Cardiac fibroblast (primary cell): ENCODE results near the gene ZNF79.

Experiments used
- DNase-seq, 2 donors: peaks; one replicate each; pipeline versions ENCODE4 v3.0.0 to v3.0.0-alpha.2; 2010; ENCODE audit warnings: low read depth in 2 of 2
- H3K4me3 ChIP-seq, 2 donors: replicated peaks in 1 of 2; 1 replicate in 1 of 2; 2 replicates in 1 of 2; pipeline ENCODE4 v1.5.1; 2011; ENCODE audit warnings: low read depth in 2 of 2, low read length in 2 of 2, mild to moderate bottlenecking in 2 of 2, moderate library complexity in 1 of 2
- TF ChIP-seq, protein P1 (sequence below): IDR thresholded peaks from one replicate; pipeline ENCODE4 v1.5.1; 2011; ENCODE audit warnings: low read depth, mild to moderate bottlenecking, low read length, inconsistent platforms

The ZNF79 gene

DNA sequence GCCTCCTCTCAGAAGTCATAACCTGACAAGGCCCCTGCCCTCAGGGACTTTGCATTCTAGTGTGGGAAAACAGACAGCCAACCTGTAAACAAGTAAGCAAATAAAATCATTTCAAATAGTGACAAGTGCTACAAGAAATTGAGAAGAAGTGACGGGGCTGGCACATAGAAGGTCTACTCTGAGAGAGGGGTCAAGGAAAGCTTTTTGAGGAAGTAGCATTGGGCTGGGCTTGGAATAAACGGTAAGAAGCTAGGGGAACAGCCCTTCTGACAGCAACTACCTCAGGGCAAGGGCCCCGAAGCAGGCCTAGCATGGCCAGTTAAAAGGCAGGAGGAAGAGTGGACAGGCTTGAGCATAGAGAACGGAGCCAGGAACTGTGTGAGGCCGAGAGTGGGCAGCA, 32.0 kb upstream of the ZNF79 start:
- TF ChIP-seq, protein P1, sequence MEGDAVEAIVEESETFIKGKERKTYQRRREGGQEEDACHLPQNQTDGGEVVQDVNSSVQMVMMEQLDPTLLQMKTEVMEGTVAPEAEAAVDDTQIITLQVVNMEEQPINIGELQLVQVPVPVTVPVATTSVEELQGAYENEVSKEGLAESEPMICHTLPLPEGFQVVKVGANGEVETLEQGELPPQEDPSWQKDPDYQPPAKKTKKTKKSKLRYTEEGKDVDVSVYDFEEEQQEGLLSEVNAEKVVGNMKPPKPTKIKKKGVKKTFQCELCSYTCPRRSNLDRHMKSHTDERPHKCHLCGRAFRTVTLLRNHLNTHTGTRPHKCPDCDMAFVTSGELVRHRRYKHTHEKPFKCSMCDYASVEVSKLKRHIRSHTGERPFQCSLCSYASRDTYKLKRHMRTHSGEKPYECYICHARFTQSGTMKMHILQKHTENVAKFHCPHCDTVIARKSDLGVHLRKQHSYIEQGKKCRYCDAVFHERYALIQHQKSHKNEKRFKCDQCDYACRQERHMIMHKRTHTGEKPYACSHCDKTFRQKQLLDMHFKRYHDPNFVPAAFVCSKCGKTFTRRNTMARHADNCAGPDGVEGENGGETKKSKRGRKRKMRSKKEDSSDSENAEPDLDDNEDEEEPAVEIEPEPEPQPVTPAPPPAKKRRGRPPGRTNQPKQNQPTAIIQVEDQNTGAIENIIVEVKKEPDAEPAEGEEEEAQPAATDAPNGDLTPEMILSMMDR: no peak
- DNase-seq: no peak
- H3K4me3 ChIP-seq: no peak overlapping the region

DNA sequence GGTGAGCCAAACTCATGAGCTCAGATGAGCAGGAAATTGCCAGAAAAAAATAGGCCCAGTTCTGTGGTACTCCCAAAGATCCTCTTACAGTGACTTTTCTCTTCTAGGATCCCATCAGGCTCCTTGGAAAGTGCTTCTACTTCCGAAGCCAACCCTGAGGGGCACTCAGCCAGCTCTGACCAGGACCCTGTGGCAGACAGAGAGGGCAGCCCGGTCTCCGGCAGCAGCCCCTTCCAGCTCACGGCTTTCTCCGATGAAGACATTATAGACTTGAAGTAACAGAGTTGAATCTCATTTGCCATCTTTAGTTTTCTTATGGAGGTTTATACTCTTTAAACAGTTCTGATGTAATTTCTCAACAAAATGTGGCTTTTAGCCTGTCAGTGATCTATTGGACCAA, 31.2 kb upstream of the ZNF79 start:
- DNase-seq: no peak
- H3K4me3 ChIP-seq: no peak overlapping the region
- TF ChIP-seq, protein P1: no peak

DNA sequence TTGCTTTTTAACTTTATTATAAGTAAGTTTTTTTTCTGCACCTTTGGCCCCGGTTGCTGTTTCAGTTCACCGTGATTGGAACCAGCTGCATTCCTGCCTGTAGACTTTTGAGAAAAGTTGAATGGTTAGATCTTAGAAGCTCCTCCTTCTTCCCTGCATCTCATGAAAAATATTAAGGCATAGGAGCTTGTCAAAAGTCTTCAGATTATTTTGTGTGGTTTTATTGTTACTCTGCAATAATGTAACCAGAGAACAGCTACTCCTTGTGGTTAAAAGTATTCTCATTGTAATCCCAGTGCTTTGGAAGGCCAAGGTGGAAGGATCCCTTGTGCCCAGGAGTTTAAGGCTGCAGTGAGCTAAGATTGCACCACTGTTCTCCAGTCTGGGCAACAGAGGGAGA, 30.5 kb upstream of the ZNF79 start:
- H3K4me3 ChIP-seq: no peak overlapping the region
- DNase-seq: peak; percentile 36 to 60
- TF ChIP-seq, protein P1: peak; percentile 48

- H3K4me3 ChIP-seq: no peak overlapping the region
- no peak for DNase-seq
Measured at GRCh38 chr9:127395497-127396252, 28.5 kb upstream of the ZNF79 start.

GRCh38 chr9:127396253-127396807, 27.9 kb upstream of the ZNF79 start:
- TF ChIP-seq, protein P1: no peak
- H3K4me3 ChIP-seq: peak overlapping the region; percentile 35 to 43
- no peak for DNase-seq

More at GRCh38 chr9:127395497-127396252, 28.5 kb upstream of the ZNF79 start:
- TF ChIP-seq, protein P1: no peak

- H3K4me3 ChIP-seq: peak within 1 kb of the TSS; percentile 56 to 61
Measured at GRCh38 chr9:127396808-127397645, 27.2 kb upstream of the ZNF79 start, which contains the start of gene SLC2A8. Gene SLC2A8, plus strand, starts transcription at chr9:127397169. Its CDS starts 62 bp downstream, at chr9:127397231.

More at GRCh38 chr9:127396808-127397645, 27.2 kb upstream of the ZNF79 start, which contains the start of gene SLC2A8:
- DNase-seq: peak; percentile 98 to 99
- TF ChIP-seq, protein P1: no peak
